HCT116 (cell line): ENCODE data around the gene NKX6-2. TPM values are rescaled to one million over a fixed set of nuclear protein-coding genes. Genes with fewer than 3 reads are reported as not detected.

Source experiments
- ATAC-seq: fragments of 200-7000 bp; cut with Tn5 transposase; 2 replicates; pipeline ENCODE4 v1.9.1; 2020; ENCODE audit warnings: mild to moderate bottlenecking, moderate library complexity
- BruUV-seq: library from RNA; stranded (reverse); fragments of 400-500 nt; replicated peaks from 2 replicates; lab custom pipeline; 2021; lab: Mats Ljungman, UMichigan
- CTCF ChIA-PET: fragments of 300-600 bp; sonication (Branson Sonifier 250); formaldehyde crosslinking; loops from one replicate; lab custom pipeline; 2021; ENCODE audit warnings: antibody characterized with exemption; lab: Charles Lee
- POLR2A ChIA-PET: fragments of 300-600, 350-600 bp; sonication (Branson Sonifier 250); formaldehyde crosslinking; loops from one replicate; lab custom pipeline; 2021; ENCODE audit warnings: antibody characterized with exemption; lab: Charles Lee
- RAD21 ChIA-PET, 2 experiments: fragments of 300-600 bp; sonication (Branson Sonifier 250); formaldehyde crosslinking; loops; one replicate each; lab custom pipeline; 2023; ENCODE audit warnings: low total read pairs in 2 of 2; ENCODE audit not compliant: uncharacterized antibody in 2 of 2, unreplicated experiment in 2 of 2, low non-redundant PET in 1 of 2; lab: Charles Lee
- DNase-seq: peaks from one replicate; pipeline ENCODE4 v3.0.0-alpha.2; 2010; ENCODE audit warnings: low read depth, low spot score
- H2AFZ ChIP-seq: fragments of 200-600 bp; shearing (Covaris generic), sonication (generic); 2 replicates; pipeline ENCODE4 v1.6.1; 2017; ENCODE audit warnings: low read depth, mixed run types, mixed read lengths, antibody characterized with exemption, low read length; ENCODE audit not compliant: poor library complexity, severe bottlenecking
- H3K27ac ChIP-seq: 2 replicates; pipeline ENCODE4 v1.5.1; 2012; ENCODE audit warnings: low read depth, low read length
- H3K27me3 ChIP-seq: fragments of 200-600 bp; sonication (generic); 2 replicates; pipeline ENCODE4 v1.6.1; 2016; ENCODE audit warnings: mixed run types, low read length, mixed read lengths; ENCODE audit not compliant: insufficient read depth
- H3K36me3 ChIP-seq, 2 experiments: fragments of 200-500 bp in 1 of 2; fragments of 200-600 bp in 1 of 2; sonication (Bioruptor generic) in 1 of 2; sonication (generic) in 1 of 2; 2 replicates each; pipeline versions ENCODE4 v1.5.1 to v1.6.1; 2014 to 2016; ENCODE audit warnings: low read length in 2 of 2, inconsistent platforms in 1 of 2, mixed read lengths in 1 of 2, mixed run types in 1 of 2; ENCODE audit not compliant: insufficient read depth in 2 of 2, control insufficient read depth in 1 of 2
- H3K4me1 ChIP-seq, 2 experiments: fragments of 200-600 bp in 1 of 2; sonication (generic) in 1 of 2; 2 replicates each; pipeline versions ENCODE4 v1.5.1 to v1.6.1; 2012 to 2017; ENCODE audit warnings: low read length in 2 of 2, inconsistent platforms in 1 of 2, mild to moderate bottlenecking in 1 of 2, mixed read lengths in 1 of 2, mixed run types in 1 of 2, moderate library complexity in 1 of 2; ENCODE audit not compliant: insufficient read depth in 2 of 2, control insufficient read depth in 1 of 2
- H3K4me2 ChIP-seq: fragments of 200-600 bp; sonication (generic); 2 replicates; pipeline ENCODE4 v1.6.1; 2017; ENCODE audit warnings: mixed run types, low read length, mixed read lengths
- H3K4me3 ChIP-seq, 2 experiments: fragments of 200-600 bp in 1 of 2; sonication (generic) in 1 of 2; replicated peaks in 1 of 2; 2 replicates each; pipeline ENCODE4 v1.5.1; 2011 to 2016; ENCODE audit warnings: low read length in 2 of 2, control low read depth in 1 of 2, low read depth in 1 of 2, mild to moderate bottlenecking in 1 of 2, mixed read lengths in 1 of 2, mixed run types in 1 of 2
- H3K79me2 ChIP-seq: fragments of 200-600 bp; sonication (generic); 2 replicates; pipeline ENCODE4 v1.6.1; 2017; ENCODE audit warnings: mild to moderate bottlenecking, mixed run types, low read length, moderate library complexity, mixed read lengths; ENCODE audit not compliant: insufficient read depth
- H3K9ac ChIP-seq: fragments of 200-600 bp; sonication (generic); 2 replicates; pipeline ENCODE4 v1.6.1; 2016; ENCODE audit warnings: low read length, mixed read lengths
- H3K9me2 ChIP-seq: fragments of 200-600 bp; sonication (generic), shearing (Covaris generic); 2 replicates; pipeline ENCODE4 v1.6.1; 2017; ENCODE audit warnings: mixed run types, mild to moderate bottlenecking, moderate library complexity; ENCODE audit not compliant: insufficient read depth
- H3K9me3 ChIP-seq, 2 experiments: fragments of 200-500 bp in 1 of 2; fragments of 200-600 bp in 1 of 2; sonication (Bioruptor generic) in 1 of 2; sonication (generic) in 1 of 2; 2 replicates each; pipeline ENCODE4 v1.6.1; 2014 to 2017; ENCODE audit warnings: low read length in 2 of 2, mixed read lengths in 2 of 2, inconsistent platforms in 1 of 2, low read depth in 1 of 2, mild to moderate bottlenecking in 1 of 2, mixed run types in 1 of 2, moderate library complexity in 1 of 2; ENCODE audit not compliant: control insufficient read depth in 1 of 2, insufficient read depth in 1 of 2
- H4K20me1 ChIP-seq: fragments of 200-600 bp; sonication (generic), shearing (Covaris generic); 2 replicates; pipeline ENCODE4 v1.6.1; 2017; ENCODE audit warnings: mixed run types, mild to moderate bottlenecking, moderate library complexity; ENCODE audit not compliant: insufficient read depth
- ATF3 ChIP-seq: IDR thresholded peaks from 2 replicates; pipeline ENCODE4 v1.6.1; 2012
- CBX3 ChIP-seq: IDR thresholded peaks from 2 replicates; pipeline ENCODE4 v1.6.1; 2012; ENCODE audit warnings: low read depth
- CTCF ChIP-seq, 3 experiments: fragments of 200-600 bp in 1 of 3; sonication (generic) in 1 of 3; IDR thresholded peaks in 2 of 3; conservative IDR thresholded peaks in 1 of 3; 2 replicates each; pipeline ENCODE4 v1.5.1; 2012 to 2017; ENCODE audit warnings: low read depth in 2 of 3, low read length in 2 of 3, antibody characterized with exemption in 1 of 3, borderline replicate concordance in 1 of 3, control low read depth in 1 of 3, mild to moderate bottlenecking in 1 of 3, mixed read lengths in 1 of 3, mixed run types in 1 of 3, moderate library complexity in 1 of 3; ENCODE audit not compliant: insufficient read depth in 1 of 3
- ELF1 ChIP-seq: IDR thresholded peaks from 2 replicates; pipeline ENCODE4 v1.6.1; 2012; ENCODE audit warnings: low read depth, borderline replicate concordance
- EZH2 ChIP-seq: fragments of 200-600 bp; sonication (generic); IDR thresholded peaks from 2 replicates; pipeline ENCODE4 v1.6.1; 2017; ENCODE audit warnings: antibody characterized with exemption, mixed run types
- EZH2phosphoT487 ChIP-seq: fragments of 200-600 bp; IDR thresholded peaks from 2 replicates; pipeline ENCODE4 v1.6.1; 2018; ENCODE audit warnings: antibody characterized with exemption, borderline replicate concordance
- FOSL1 ChIP-seq: IDR thresholded peaks from 2 replicates; pipeline ENCODE4 v1.6.1; 2012; ENCODE audit warnings: low read depth
- POLR2AphosphoS5 ChIP-seq: IDR thresholded peaks from 2 replicates; pipeline ENCODE4 v1.6.1; 2011; ENCODE audit warnings: mild to moderate bottlenecking, low read depth, low read length, moderate library complexity
- RAD21 ChIP-seq: IDR thresholded peaks from 2 replicates; pipeline ENCODE4 v1.6.1; 2012; ENCODE audit warnings: low read depth, mild to moderate bottlenecking
- SIN3A ChIP-seq: IDR thresholded peaks from 2 replicates; pipeline ENCODE4 v1.6.1; 2012; ENCODE audit warnings: low read depth
- SP1 ChIP-seq: IDR thresholded peaks from 2 replicates; pipeline ENCODE4 v1.6.1; 2012; ENCODE audit warnings: low read depth
- ZFX ChIP-seq: fragments of 450-650 bp; IDR thresholded peaks from 2 replicates; pipeline ENCODE4 v1.6.1; 2017
- ZNF274 ChIP-seq: fragments of 200-500 bp; sonication (Bioruptor generic); IDR thresholded peaks from 2 replicates; pipeline ENCODE4 v1.6.1; 2014; ENCODE audit warnings: mild to moderate bottlenecking, low read depth, low read length, inconsistent platforms
- intact Hi-C: fragments of 100-400 bp; cut with micrococcal nuclease; formaldehyde crosslinking; loops from 2 replicates; pipeline ENCODE4 v1.10.0; 2022
- total RNA-seq: library from RNA; stranded (reverse); gene quantifications from one replicate; pipeline ENCODE4 v1.2.1, GENCODE V29; 2021; ENCODE audit not compliant: unreplicated experiment
- TF ChIP-seq, protein P1 (sequence below): IDR thresholded peaks from 2 replicates; pipeline ENCODE4 v1.6.1; 2011; ENCODE audit warnings: mild to moderate bottlenecking, low read length, moderate library complexity; ENCODE audit not compliant: insufficient replicate concordance; ENCODE audit errors: extremely low read depth

The NKX6-2 gene
- total RNA-seq, 1 experiment from 2014 or later: not detected

GRCh38 chr10:132793871-132794849 lies 8.2 kb upstream of the NKX6-2 start (continued):
- TF ChIP-seq CBX3: no peak
- TF ChIP-seq, all 23 proteins: peak for 0

DNA sequence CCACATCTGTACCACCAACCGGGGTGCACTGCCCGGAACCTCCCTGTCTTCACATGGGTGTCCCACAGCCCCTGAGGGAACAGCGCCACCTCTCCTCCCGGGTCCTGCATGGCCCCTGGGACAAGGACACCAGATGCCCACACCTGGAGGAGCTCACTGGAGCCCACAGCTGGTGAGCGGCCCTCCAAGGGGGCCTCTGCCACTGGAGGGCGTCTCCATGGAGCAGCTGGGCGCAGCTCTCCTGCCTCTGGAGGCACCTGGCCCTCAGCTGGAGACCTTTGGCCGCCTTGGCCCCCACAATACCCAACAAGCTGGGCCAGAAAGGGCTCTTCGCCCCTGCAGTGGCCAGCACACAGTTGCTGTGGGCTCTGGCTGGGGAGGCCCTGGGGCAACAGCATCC lies 7.3 kb upstream of the NKX6-2 start:
- no peak for TF ChIP-seq FOSL1
- TF ChIP-seq POLR2AphosphoS5: no peak
- no peak for TF ChIP-seq EZH2
- TF ChIP-seq SIN3A: no peak
- no peak for TF ChIP-seq SP1
- no peak for TF ChIP-seq ATF3
- TF ChIP-seq RAD21: no peak
- no peak for TF ChIP-seq EZH2phosphoT487
- no peak for TF ChIP-seq CTCF (IDR thresholded peaks at IDR 0.05 in 2 of 3, conservative IDR thresholded peaks at IDR 0.05 in 1 of 3; ENCODE audit: borderline replicate concordance in 1 of 3, insufficient read depth in 1 of 3, low read depth in 2 of 3, low read length in 2 of 3)
- TF ChIP-seq ZFX: no peak
- TF ChIP-seq CBX3: no peak
- TF ChIP-seq, protein P1, sequence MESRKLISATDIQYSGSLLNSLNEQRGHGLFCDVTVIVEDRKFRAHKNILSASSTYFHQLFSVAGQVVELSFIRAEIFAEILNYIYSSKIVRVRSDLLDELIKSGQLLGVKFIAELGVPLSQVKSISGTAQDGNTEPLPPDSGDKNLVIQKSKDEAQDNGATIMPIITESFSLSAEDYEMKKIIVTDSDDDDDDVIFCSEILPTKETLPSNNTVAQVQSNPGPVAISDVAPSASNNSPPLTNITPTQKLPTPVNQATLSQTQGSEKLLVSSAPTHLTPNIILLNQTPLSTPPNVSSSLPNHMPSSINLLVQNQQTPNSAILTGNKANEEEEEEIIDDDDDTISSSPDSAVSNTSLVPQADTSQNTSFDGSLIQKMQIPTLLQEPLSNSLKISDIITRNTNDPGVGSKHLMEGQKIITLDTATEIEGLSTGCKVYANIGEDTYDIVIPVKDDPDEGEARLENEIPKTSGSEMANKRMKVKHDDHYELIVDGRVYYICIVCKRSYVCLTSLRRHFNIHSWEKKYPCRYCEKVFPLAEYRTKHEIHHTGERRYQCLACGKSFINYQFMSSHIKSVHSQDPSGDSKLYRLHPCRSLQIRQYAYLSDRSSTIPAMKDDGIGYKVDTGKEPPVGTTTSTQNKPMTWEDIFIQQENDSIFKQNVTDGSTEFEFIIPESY: no peak
- TF ChIP-seq ELF1: no peak
- no peak for TF ChIP-seq ZNF274
- no peak for ATAC-seq
- RAD21 ChIA-PET: no interaction called here
- H3K79me2 ChIP-seq: no peaks in the 10 kb centered on the region
- no peak overlapping the region for H3K4me3 ChIP-seq
- no peaks in the 10 kb centered on the region for H3K9me2 ChIP-seq
- CTCF ChIA-PET: no interaction called here
- no peaks in the 10 kb centered on the region for H4K20me1 ChIP-seq
- H3K27ac ChIP-seq: no peak overlapping the region
- no peaks in the 10 kb centered on the region for H3K4me1 ChIP-seq
- no peaks in the 10 kb centered on the region for H3K9me3 ChIP-seq
- H3K36me3 ChIP-seq: no peaks in the 10 kb centered on the region
- no peak overlapping the region for H3K9ac ChIP-seq
- no TSS peak for BruUV-seq
- no peaks in the 10 kb centered on the region for H3K27me3 ChIP-seq
- H3K4me2 ChIP-seq: no peak overlapping the region
- H2AFZ ChIP-seq: no peak overlapping the region
- no peak for DNase-seq
- intact Hi-C loops: no loop called here
- POLR2A ChIA-PET: no interaction called here
